ENCODE results near the gene FEV.

The FEV gene

GRCh38 chr2:218992196-218992595 lies 7.2 kb upstream of the FEV start:
- DNase-seq = no peak

DNA sequence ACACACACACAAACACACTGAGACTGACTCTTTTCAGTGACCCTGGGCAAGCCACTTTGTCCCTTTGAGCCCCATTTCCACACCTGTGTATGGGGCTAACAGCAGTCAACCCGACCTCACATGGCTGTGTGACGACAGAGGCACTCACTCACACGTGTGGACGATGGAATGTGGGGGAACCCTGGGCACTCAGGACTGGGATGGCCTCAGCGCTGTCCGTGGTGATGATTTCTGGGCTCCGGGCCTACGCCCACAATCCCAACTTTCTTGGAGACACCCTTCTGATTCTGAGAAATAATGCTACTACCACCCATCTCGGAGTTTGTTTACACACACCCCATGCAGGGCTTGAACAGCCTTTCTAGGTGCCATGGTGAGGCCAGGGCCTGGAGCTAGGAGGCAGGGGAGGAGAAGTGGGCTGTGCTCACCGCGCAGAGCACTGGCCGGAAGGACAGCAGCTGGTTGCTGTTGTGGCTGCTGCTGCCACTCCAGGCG lies 6.7 kb upstream of the FEV start:
- DNase-seq = no peak

GRCh38 chr2:218990612-218991011 lies 5.6 kb upstream of the FEV start:
- no peak for DNase-seq

GRCh38 chr2:218990052-218990451 lies 5.1 kb upstream of the FEV start:
- no peak for DNase-seq

GRCh38 chr2:218988650-218989049 lies 3.7 kb upstream of the FEV start:
- DNase-seq = no peak

DNA sequence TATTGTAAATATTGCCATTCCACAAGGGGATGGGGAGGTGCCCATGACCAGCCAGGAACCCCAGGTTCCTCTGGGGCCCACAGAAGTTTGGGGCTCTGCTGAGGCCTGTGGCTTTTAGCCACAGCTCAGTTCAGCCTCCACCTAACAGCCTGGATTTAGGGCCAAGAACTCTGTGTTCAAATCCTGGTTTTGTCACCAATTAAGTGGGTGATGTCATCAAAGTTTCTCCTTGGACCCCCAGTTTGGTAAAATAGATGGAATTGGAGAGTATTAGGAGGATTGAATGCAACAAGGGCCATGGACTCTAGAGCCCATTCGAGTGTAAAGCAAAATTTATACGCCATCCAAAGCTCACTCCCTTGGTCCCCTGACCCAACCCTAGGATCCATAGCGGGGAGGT lies 3.2 kb upstream of the FEV start:
- no peak for DNase-seq

DNA sequence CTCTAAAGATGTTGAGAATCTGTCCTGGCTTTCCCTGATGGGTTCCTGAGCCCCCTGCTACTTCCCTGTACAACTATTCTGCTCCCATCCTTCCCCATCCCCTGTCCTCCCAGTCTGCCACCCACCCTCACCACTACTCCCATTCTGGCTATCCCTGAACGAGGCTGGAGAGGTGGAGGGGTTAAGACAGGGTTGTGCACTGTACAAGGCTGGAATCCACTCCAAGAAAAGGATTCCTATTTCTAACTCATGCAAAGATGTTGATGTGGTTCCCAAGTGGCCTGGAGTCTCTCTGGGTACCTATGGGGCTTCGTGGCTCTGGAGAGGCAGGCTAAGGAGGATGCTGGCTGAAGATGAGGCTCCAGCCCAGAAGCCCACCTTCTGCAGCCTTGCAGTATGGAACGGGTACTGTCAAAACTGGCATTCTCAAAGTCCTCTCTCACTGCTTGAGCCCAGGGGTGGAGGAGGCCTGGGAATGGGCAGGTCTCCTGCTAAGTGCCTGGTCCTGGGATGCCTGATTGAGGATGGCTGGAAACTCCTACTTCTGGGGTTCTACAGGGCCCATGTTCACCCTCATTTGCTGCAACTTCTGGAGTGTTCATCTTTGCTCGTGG lies 1.3 kb upstream of the FEV start:
- DNase-seq = no peak

DNA sequence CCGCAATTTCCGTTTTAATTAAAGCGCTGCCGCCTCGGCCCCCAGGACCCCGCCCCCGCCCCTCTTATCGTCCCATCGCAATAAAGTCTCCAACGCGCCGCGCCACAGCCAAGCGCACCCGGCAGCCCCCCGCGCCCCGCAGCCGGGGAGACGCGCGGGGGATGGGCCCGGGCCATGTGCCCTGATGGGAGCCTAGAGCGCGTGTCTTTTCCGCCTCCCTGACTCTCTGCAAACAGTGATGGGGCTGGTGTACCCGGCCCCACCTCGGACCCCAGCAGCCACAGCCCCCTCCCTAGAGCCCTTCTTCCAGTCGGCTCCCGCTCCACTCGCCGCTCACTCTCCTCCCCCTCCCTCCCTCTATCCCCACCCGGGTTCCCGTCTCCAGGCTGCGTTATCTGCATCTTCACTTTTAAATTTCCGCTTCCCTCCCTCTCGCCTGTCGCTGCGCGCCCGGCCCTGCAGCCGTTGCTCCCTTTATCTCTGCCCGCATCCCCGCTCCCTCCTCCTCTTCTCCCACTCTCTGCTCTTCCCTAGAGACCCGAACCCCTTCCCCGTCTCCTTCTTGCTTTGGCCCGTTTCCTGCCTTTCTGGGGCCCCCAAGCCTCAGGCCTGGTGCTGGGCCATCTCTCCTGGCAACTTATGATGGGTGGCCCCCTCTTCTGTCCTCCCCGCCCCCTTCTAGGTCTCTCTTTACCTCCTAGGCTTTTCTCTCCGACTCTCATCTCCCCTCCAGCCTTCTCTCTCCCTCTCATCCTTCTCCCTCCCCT lies 524 bp upstream of the FEV start:
- no peak for DNase-seq

- no peak for DNase-seq
Observed at GRCh38 chr2:218984239-218985020, 554 bp downstream of the FEV start.

DNA sequence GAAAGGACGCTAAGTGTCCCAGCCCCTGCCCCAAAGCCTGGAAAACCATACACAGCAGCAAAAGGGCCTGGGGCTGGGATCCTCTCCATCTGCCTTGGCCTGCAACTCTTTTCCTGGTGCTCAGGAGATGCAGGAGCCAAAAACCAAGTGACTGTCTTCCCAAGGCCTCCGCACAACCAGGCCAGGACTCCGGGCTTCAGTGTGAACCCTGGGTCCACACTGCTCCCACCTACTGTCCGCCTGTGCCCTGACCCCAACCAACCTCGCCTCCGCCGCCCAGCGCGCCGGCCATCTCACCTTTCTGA lies 1.1 kb downstream of the FEV start:
- DNase-seq = no peak

GRCh38 chr2:218983263-218983933 lies 1.6 kb downstream of the FEV start:
- DNase-seq = no peak

GRCh38 chr2:218982586-218983262 lies 2.3 kb downstream of the FEV start:
- DNase-seq = no peak

GRCh38 chr2:218981881-218982585 lies 3.0 kb downstream of the FEV start:
- no peak for DNase-seq

DNA sequence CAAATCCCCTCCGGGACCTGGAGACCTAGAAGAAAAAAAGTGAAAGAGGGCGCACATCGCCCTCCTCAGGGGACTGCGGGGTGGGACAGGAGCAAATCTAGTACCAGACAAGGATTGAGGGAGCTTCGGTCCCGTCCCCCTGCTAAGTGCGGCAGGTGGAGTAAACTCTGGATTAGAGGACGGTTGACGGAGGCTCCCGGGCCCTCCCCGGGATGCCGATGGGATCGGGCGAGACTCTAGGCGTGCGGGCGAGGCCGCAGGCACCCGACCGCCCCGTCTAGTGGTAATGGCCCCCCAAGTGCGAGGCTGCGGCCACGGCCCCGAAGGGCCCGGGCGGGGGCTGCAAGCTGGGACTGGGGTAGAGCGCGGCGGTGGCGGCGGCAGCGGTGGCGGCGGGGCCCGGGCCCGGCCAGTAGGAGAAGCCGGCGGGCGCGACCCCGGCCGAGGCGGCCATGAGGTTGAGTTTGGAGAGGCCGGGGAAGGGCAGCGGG lies 3.5 kb downstream of the FEV start:
- DNase-seq = no peak

GRCh38 chr2:218980735-218981389 lies 4.1 kb downstream of the FEV start:
- DNase-seq = no peak

DNA sequence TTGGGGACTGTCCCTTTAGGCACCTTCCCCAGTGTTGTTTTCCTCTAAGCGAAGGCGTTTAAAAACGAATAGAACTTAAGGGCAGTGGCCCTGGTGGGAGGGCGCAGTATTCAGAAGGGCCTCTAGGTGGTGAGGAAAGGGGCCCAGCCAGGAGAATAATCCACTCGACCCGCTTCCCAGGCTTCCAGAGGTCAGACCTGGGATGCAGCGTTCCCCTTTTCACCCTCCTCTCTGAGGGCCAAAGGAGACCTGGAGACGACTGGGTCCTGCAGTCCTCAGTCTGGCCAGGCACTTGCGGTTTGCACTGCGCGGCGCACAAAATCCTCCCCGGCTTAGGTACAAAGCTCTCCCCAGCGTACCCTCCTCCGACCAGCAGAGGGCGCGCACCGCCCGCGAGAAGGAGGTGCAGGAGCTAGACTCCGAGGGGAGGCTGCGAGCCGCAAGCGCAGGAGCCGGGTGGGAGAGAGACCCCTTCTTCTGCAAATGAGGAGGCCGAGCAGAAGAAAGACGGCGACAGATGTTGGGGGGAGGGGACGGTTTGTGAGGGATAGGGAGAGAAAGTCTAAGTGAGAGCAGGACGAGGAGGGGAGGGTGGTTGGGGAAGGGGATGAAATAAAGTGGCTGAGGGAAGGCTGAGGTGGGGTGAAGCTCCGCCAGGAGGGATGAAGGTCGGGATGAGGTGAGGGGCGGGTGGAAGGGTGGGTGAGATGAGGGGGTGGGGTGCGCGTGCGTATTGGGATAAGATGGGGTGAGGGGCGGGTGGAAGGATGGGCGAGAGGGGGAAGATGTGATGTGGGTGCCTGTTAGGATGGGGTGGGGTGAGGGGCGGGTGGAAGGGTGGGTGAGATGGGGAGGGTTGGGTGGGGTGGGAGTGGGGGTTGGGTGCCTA lies 4.9 kb downstream of the FEV start:
- peak; percentile 76 for DNase-seq

DNA sequence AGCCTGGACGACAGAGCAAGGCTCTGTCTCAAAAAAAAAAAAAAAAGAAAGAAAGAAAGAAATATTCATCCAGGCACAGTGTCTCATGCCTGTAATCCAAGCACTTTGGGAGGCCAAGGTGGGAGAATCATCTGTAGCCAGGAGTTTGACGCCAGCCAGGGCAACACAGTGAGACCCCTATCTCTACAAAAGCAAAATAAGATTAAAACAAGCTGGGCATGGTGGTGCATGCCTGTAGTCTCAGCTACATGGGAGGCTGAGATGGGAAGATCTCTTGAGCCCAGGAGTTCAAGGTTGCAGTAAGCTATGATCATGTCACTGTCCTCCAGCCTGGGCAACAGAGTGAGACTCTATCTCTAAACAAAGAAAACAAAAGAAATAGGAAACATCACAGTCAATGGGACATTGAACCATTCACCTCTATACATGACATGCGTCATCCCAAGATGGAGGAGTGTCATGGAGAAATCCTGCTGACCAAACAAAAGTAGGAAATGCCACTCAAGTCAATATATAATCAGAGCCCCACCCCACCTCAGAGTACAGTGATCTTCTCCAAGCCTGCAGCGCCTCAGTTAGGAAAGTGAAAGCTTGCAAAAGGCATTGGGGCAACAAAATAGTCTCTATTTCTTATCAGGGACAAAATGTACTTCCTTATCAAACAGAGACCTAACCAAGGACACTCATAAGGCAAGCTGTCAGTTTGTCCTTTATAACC lies 9.8 kb downstream of the FEV start:
- no peak for DNase-seq

DNA sequence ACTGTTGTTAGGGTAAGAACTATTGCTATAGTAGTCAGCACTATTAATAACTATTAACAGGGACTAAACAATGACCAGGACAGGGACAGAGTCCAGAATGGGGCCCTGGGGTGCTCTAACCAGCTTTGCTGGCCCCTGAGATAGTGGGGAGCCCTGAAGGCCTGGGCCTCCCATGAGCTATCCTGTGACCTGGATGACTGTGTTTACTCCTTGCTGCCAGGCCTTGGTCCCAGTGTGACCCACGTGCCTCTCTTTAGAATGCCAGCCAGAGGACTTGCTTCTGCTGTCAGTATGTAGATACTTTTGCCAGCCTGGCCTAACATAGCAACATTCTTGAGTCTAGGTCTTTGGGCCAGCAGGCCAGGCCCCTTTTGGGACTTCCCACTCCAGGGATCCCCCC lies 14.1 kb downstream of the FEV start:
- no peak for DNase-seq

GRCh38 chr2:218964041-218964771 lies 20.8 kb downstream of the FEV start:
- peak; percentile 48 for DNase-seq

Measured in COR-L47 (cell line).